ENCODE measurements around the gene PTPRG. TPM values are rescaled to one million over a fixed set of nuclear protein-coding genes. Genes with fewer than 3 reads are reported as not detected.

PTPRG gene
- total RNA-seq, 3 donors from 2014 or later, result 28.9 to 54.7 (median 40.4) TPM

DNA sequence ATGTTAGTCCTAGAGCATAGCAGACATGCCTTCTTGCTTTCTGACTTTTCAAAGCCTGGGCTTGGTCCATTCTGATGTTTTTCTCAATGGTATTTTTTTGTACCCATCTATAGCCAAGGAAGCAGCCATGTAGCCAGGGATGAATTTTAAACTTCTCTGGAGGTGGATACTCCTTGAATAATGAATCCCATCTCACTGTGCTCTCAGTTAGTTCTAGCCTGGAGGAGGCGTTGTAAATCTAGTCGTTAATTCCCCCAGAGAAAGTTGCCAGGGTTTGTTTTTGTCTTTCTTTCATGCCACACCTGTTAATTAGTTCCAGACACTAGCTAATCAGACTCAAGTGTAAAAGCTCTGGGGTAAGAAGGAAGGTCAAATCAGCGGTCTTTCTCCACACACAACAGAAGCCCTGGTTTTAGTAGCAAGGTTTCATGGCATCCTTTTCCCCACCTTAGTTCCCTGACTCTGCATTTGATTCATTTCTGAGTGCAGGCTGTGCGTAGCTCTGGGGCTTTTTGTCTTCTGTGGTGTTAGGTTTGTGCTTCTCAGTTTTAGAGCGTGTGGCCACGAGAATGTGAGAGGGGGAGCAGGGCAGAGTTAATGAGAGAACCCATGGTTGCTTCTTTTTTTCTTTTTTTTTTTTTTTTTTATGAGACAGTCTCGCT lies 19.7 kb downstream of the PTPRG start:
- H3K4me1 ChIP-seq (ENCODE audit: low read depth), result no peaks in the 10 kb centered on the region
- H3K36me3 ChIP-seq (ENCODE audit: low read depth), result no peaks in the 10 kb centered on the region
- intact Hi-C loops (cut with DNase I, micrococcal nuclease), result no loop called here
- TF ChIP-seq, protein P1, sequence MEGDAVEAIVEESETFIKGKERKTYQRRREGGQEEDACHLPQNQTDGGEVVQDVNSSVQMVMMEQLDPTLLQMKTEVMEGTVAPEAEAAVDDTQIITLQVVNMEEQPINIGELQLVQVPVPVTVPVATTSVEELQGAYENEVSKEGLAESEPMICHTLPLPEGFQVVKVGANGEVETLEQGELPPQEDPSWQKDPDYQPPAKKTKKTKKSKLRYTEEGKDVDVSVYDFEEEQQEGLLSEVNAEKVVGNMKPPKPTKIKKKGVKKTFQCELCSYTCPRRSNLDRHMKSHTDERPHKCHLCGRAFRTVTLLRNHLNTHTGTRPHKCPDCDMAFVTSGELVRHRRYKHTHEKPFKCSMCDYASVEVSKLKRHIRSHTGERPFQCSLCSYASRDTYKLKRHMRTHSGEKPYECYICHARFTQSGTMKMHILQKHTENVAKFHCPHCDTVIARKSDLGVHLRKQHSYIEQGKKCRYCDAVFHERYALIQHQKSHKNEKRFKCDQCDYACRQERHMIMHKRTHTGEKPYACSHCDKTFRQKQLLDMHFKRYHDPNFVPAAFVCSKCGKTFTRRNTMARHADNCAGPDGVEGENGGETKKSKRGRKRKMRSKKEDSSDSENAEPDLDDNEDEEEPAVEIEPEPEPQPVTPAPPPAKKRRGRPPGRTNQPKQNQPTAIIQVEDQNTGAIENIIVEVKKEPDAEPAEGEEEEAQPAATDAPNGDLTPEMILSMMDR (IDR thresholded peaks at IDR 0.05), result no peak
- ATAC-seq (no peak), DNase-seq (no peak)
- no peak overlapping the region for H3K4me3 ChIP-seq
- H3K9me3 ChIP-seq, result no peaks in the 10 kb centered on the region

DNA sequence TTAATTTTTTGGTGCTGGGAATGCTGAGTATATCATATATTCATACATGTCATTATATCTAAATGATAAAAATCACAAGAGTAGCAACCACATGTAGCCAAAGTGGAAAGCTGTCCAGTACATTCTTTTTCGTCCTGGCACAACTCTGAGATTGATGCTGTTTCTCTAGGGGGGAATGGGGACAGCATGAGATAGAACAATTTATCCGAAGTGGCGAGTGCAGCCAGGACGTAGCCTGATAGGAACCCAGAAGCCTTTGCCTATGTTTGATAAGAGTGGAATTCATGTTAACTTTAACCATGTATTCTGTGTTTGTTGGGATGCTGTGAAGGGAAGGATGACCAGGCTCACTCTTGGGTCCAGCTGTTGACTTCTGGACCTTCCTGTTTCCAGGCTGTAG lies 20.9 kb downstream of the PTPRG start:
- H3K9me3 ChIP-seq, result no peaks in the 10 kb centered on the region
- ATAC-seq, result no peak
- TF ChIP-seq, protein P1 (IDR thresholded peaks at IDR 0.05), result no peak
- intact Hi-C loops (cut with DNase I, micrococcal nuclease), result no loop called here
- no peak for DNase-seq
- H3K4me3 ChIP-seq, result no peak overlapping the region
- H3K4me1 ChIP-seq (ENCODE audit: low read depth), result no peaks in the 10 kb centered on the region
- no peaks in the 10 kb centered on the region for H3K36me3 ChIP-seq (ENCODE audit: low read depth)

DNA sequence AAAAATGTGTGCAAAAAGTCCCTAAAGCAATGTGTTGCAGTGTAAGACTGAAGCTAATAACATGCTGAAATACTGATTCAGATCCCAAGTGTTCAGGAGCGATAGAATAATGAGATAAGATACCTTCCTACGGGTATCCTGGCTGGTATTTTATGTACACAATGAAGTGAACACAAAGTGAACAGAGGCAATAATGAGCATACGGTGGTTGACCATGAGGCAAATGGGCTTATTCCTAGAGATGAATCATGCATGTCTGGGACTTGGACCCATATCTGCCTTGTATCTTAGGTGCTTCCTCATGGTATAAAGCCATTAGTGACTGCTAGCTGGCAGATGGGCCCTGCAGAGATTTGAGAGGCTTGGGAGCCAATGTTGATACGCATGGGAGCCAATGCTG lies 21.5 kb downstream of the PTPRG start:
- intact Hi-C loops (cut with DNase I, micrococcal nuclease), result no loop called here
- TF ChIP-seq, protein P1 (IDR thresholded peaks at IDR 0.05), result no peak
- H3K9me3 ChIP-seq, result no peaks in the 10 kb centered on the region
- no peaks in the 10 kb centered on the region for H3K4me1 ChIP-seq (ENCODE audit: low read depth)
- no peaks in the 10 kb centered on the region for H3K36me3 ChIP-seq (ENCODE audit: low read depth)
- DNase-seq (no peak), ATAC-seq (no peak)
- no peak overlapping the region for H3K4me3 ChIP-seq

DNA sequence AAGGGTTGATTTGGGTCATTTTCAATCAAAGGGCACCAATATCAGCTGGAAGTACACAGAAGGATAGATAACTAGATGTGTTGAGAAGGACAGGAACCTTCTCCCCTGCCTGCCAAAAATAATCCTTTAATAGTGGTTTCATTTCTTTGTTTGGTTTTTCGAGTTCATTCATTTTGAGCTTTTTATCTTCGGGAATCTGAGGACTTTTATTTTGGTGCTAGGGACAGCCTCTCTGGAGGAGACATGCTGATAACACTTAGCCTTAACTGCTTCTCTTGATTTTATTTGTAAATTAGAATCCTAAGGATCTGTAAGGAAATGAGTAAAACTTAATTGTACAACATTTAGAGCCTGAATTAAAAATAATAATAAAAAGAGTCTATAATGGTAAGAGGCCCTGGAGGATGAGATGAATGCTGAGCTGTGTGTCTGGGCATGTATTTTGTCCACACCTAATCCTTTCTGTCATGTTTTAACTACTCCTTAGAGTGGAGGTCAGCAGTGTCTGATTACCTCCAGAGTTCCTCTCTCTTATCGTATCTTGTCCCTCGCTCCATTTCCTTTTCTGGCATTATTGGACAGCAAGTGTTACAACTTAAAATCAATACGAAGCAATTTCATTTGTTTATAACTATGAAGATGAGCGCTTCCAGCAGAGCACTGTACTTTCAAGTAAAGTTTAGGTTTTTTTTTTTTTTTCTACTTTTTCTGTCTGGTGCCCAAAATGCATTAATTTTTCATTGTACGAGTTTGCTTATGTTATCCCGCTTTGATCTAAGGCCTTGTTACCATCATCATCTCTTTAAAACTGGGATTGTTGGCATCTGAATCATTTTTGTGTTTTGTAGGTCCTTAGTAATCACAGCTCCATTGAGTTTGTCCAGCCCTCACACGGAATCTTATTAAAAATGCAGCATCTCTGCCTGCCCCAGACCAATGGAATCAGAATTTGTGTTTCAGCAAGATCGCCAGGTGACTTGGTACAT lies 22.8 kb downstream of the PTPRG start:
- Histone ChIP-seq H3K9me3 (no peaks in the 10 kb centered on the region), H3K36me3 (ENCODE audit: low read depth) (no peaks in the 10 kb centered on the region), H3K4me3 (no peak overlapping the region), H3K4me1 (ENCODE audit: low read depth) (no peaks in the 10 kb centered on the region)
- intact Hi-C loops (cut with DNase I, micrococcal nuclease), result no loop called here
- TF ChIP-seq, protein P1 (IDR thresholded peaks at IDR 0.05), result no peak
- no peak for ATAC-seq
- no peak for DNase-seq

DNA sequence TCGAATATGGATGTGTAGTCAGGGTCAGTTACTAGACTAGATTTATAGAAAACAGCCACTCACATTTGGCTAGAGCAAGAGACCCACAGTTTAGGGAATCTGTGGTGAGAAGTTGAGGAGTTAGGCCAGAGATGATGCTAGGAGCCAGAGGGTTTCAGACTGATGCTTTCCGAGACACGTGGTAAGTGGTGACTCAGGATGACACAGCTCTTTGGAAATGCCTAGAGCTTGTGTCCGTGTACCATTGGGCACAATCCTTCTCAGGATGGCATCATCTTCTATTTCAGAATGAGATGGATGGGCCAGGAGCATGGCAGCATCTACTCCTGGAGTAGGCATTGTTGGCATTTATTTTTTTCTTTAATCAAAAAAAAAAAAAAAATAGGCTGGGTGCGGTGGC lies 28.5 kb downstream of the PTPRG start:
- DNase-seq (no peak), ATAC-seq (no peak)
- TF ChIP-seq, protein P1 (IDR thresholded peaks at IDR 0.05), result no peak

More for the DNA sequence above, 28.5 kb downstream of the PTPRG start:
- H3K9me3 ChIP-seq, result no peaks in the 10 kb centered on the region
- intact Hi-C loops (cut with DNase I, micrococcal nuclease), result no loop called here
- no peaks in the 10 kb centered on the region for H3K36me3 ChIP-seq (ENCODE audit: low read depth)
- no peak overlapping the region for H3K4me3 ChIP-seq
- H3K4me1 ChIP-seq (ENCODE audit: low read depth), result no peaks in the 10 kb centered on the region

All from mucosa of descending colon (tissue), 3 donors.